ENCODE results near the gene GPER1.
"Not testable (repeated sequence)": the region's sequence is repeated elsewhere in the genome, so short reads cannot be mapped to it uniquely, and the experiment has no call there.

The GPER1 gene

DNA sequence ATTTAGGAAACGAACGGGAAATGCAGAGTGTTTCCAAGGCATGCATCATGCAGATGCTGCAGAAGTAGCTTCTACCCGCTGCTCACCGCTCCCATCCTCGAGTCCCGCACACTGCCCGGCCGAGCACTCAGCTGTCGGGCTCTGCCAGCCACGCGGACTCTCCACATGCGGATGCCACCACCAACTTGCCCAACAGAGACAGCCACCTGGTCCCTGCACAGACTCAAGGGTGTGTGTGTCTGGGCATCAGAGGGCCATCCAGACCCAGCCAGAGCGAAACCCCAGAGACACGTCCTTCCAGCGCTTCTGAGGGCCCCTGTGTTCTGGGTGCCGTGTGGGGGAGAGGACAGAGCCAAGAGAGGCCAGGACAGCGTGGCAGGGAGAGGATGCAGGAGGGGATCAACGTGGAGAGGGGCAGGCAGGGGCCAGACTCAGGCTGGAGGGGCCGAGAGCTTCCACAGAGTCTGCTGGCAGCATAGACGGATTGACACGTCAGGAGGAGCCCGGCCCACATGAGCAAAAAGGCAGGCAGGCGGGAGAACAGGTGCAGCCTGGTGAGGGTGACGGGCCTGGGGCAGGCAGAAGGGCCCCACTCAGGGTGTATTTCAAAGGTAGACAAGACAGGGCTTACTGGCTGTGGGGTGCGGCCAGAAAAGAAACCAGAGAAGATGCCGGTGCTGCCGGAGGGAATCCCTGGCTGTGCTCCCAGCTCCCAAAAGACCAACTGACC, 18.3 kb downstream of the GPER1 start:
- FAIRE-seq = no peak

DNA sequence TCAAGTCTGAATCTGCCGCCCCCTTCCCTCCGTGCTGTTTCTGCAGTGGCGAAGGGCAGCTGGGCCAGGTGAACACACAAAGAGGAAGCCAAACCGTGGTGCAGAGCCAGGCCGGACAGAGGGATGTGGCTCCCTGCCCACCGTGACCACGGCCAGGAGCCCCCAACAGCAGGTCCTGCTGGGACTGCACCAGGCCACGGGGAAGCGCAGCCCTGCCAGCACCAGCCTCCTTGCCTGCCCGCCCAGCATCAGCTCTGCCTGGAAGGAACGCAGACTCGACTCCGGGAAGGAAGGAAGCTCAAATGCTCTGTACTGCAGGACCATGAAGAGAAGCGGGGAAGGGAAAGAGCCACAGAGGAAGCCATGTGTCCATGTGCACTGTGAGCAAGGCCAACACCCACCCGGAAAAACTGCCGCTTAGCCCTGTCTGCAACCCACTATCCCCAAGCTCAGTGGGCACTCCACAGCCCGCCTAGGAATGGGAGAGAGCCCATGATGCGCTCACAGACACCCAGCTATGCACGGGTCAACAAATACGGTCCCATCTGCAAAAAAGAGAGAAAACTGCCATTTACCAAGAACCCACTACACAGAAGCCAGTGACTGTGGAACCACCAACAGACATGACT, 19.0 kb downstream of the GPER1 start:
- no peak for FAIRE-seq

DNA sequence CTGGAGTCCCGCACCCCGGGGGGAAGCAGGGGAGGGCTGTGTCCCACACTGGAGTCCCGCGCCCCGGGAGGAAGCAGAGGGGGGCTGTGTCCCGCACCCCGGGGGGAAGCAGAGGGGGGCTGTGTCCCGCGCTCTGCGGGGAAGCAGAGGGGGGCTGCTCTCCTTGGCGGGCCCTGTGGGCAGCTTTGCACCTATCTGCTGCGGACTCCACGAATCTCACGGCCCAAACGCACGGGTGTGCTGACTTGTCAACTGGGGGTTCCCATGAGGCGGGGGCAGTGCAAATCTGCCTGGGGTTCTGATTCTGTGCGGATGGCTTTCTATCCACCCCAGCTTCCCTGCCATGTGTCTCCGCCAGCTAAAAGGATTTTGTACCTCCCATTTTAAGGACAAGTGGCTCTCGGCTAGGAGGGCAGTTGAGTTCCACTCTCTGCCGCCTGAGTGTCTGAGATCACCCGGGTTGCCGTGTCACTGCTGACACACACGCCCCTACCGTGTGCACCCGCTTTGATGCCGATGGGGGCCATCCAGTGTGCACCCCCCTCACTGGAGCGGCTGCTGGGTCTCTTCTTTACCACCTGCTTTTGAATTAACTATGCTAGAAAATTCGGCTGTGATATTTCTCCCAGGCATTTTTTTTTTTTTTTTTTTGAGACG, 20.5 kb downstream of the GPER1 start:
- no peak for FAIRE-seq

DNA sequence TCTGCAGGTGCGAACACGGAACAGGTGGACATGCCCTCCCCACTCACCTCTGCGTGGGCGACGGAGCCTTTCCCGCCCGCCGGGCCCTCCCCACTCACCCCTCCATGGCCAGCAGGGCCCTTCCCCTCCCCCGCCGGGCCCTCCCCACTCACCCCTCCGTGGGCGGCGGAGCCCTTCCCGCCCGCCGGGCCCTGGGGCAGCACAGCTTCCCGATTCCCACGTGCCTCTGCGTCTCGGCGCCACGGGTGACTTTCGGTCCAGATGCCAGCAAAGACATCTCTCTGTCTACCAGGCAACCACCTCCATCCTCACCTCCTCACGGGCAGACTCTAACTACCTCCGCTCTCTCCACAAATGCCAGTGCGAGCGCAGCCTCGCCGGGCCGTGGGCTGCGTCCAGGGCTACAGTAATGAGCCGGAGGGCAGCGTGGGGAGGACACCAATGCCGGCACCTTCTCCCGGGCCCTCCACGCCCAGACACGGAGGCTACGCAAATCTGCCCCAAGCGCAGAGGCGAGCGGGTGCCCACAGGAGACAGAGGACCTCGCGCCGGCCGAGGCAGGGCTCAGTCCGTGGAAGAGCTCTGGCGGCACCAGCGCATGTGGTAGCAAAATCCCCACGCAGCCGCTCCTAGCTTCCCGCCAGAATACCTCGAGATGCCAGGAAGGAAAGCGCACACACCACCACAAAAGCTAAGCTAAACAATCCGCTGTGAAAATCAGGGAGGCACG, 21.8 kb downstream of the GPER1 start:
- FAIRE-seq = no peak

DNA sequence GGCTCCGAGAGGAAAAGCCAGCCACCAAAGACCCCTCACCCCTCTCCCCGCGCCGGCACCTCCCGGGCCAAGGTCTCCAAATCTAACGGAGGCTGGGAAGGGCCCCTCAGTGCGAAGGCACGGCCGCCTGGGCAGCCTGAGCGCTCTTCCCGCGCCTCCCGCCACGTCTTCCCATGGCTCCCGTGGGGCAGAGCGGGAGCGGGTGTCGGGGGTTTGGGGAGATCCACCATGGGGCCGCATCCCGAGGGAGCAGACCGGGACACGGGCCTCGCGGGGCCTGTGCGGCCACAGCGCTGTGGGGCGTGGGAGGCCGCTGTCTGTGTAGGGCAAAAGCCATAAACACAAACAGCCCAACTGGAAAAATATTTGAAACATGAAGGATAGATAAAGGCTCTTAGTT, 22.4 kb downstream of the GPER1 start:
- FAIRE-seq = no peak

DNA sequence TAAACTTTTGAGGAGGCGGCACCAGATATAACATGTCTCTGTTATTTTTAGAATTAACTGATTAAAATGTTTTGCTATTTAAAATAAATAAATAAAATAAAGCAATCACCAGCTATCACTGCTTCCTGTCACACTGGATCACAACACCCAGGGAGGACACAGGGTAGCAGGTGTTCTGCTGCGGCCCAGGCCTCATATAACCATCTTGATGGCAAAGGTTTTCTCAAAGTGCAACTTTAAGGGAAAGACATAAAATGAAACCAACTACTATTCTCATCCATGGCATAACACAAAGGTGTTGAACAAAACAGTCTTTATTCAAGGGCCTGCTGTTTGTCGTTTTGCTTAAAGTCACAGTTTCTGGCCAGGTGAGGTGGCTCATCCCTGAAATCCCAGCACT, 23.2 kb downstream of the GPER1 start:
- FAIRE-seq = no peak

DNA sequence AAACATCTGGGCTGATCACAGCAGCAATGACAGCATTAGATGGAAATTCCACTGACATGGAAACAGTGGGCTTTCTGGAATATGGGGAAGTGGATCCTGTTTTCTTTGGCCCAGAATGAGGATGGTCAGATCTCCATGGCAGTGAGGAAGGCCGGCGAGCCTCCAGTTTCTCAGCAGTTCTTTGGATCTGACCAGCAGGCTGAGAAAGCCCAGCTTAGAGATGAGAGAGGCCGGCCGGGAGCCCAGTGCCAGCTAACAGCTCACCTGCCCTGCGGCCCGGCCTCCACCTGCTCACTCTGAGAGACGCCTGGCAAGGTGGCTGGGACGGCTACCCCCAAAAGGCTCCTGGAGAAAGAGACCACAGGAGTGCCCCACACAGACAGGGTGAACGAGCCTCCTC, 24.2 kb downstream of the GPER1 start:
- FAIRE-seq = no peak

DNA sequence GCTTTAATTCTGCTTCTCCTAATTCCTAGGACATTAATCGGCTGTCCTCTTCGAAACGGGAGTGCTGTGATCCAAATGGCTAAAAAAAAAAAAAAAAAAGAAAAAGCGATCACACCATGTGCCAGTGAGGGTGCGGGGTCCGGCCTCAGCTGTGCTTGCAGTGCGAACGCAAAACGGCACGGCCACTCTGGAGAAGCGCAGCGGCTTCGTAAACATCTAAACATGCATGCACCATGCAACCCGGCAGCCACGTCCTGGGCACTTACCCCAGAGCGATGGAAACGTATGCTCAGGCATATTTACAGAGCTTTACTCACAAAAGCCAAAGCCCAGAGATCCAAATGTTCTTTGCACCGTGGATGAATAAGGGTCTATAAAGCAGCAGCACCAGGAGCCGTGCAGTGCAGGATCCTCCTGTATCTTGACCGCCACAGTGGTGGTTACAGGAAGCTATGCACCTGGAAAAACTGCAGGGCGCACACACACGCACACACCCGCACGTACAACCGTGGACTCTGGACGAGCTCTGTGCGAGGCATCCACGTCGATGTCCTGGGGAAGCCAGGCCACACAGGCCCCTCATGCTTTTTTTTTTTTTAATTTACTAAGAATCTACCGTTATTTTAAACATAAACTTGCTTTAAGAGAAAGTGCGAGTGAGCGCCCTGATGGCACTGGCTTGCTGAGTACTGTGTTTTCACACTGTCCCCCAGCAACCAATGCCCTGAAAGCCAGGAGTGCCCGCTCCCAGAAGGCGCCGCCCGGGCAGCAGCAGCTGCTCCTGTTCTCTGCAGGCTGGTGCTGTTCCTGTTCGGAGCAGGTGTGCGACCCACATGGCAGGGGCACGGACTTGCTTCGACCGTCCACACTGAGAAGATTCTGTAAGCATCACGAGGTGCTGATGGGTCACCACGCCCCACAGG, 25.0 kb downstream of the GPER1 start:
- no peak for FAIRE-seq

DNA sequence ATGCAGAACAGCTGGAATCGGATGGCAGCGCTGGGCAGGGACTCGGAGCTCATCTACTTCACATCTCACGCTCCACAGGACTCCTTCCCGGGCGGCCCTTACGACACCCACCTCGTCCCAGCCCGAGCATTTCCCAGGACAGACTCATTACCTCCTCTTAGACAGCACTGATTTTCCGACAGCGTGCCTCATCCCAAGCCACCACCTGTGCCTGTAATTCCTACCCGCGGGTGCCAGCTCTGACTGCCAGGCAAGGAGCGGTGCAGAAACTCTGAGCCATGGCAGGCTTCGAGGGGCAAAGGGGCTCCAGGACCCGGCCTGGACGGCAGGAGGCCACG, 25.6 kb downstream of the GPER1 start:
- no peak for FAIRE-seq

DNA sequence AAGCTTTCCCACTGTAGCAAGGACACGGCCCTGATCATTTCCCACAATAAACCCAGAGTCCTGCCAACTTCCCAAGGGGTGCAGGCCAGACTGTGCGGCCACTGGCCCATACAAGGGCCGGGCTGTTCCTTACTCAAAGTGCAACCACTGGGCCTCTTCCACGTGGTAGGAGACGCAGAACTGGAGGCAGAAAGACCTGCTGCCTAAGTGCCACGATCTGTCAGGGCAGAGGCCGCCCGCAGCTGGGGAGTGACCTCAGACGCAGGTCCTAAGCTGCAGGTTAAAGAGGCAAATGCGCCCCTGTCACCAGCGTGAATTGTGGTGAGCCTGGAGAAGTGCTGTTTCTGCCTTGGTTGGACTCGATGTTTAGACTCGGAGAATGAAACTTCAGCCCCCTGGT, 26.2 kb downstream of the GPER1 start:
- FAIRE-seq = no peak

DNA sequence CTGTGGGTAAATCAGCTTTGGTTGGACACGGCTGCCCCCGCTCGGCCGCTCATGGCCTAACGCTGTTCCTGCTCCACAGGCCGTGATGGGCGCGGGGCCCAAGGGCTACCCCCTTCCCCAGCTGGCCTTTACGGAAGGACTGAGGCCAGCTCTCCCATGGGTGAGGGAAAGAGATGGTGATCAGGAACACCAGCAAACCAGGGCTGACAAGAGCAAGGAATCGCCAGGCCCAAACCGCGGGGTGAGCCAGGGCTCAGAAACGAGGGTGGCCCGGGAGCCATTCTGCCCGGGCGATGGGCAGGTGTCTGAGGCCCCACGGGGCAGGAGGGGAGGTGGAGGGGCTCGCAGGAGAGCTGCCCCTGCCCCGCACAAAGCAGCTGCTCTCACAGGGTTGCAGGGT, 26.6 kb downstream of the GPER1 start:
- no peak for FAIRE-seq

DNA sequence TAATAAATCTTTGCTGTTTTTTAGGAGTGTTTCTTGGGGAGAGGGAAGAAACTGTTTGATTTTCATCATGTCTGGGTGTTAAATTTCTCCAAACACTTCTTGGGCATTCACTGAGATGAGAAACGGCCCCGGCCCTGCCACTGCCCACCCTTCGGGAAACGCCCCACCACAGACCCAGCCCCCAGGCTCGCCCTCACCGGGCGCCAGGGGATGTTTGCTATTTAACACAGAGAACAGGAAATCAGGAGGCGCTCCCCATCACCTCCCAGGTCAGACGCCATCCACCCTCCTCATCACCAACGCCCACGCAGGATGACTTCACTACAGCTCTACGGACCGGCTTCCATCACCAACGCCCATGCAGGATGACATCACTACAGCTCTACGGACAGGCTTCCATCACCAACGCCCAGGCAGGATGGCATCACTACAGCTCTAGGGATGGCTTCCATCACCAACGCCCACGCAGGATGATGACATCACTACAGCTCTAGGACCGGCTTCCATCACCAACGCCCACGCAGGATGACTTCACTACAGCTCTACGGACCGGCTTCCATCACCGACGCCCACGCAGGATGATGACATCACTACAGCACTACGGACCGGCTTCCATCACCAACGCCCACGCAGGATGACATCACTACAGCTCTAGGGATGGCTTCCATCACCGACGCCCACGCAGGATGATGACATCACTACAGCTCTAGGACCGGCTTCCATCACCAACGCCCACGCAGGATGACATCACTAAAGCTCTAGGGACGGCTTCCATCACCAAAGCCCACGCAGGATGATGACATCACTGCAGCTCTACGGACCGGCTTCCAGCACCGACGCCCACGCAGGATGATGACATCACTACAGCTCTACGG, 27.5 kb downstream of the GPER1 start:
- FAIRE-seq = not testable (repeated sequence)

DNA sequence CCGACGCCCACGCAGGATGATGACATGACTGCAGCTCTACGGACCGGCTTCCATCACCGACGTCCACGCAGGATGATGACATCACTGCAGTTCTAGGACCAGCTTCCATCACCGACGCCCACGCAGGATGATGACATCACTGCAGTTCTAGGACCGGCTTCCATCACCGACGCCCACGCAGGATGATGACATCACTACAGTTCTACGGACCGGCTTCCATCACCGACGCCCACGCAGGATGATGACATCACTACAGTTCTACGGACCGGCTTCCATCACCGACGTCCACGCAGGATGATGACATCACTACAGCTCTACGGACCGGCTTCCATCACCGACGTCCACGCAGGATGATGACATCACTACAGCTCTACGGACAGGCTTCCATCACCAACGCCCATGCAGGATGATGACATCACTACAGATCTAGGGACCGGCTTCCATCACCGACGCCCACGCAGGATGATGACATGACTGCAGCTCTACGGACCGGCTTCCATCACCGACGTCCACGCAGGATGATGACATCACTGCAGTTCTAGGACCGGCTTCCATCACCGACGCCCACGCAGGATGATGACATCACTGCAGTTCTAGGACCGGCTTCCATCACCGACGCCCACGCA, 28.6 kb downstream of the GPER1 start:
- not testable (repeated sequence) for FAIRE-seq

DNA sequence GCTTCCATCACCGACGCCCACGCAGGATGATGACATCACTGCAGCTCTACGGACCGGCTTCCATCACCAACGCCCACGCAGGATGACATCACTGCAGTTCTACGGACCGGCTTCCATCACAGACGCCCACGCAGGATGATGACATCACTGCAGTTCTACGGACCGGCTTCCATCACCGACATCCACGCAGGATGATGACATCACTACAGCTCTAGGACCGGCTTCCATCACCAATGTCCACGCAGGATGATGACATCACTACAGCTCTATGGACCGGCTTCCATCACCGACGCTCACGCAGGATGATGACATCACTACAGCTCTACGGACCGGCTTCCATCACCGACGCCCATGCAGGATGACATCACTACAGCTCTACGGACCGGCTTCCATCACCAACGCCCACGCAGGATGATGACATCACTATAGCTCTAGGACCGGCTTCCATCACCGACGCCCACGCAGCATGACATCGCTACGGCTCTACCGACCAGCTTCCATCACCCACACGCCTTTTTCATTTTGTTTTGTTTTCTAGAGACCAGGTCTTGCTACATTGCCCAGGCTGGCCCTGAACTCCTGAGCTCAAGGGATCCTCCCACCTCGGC, 29.5 kb downstream of the GPER1 start:
- FAIRE-seq = no peak

DNA sequence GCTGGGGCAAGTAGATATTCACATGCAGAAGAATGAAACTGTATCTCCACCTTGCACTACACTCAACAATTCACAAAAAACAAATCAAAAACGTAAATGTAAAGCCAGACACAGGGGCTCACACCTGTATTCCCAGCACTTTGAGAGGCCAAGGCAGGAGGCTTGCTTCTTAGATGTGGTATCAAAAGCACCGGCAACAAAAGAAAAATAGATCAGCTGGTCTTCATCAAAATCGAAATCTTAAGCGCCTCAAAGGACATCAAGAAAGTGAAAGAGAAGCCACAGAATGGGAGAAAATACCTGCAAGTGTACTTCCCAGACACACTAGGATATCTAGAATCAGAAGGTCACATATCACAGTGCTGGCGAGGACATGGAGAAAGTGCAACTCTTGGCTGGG, 31.3 kb downstream of the GPER1 start:
- FAIRE-seq = no peak

DNA sequence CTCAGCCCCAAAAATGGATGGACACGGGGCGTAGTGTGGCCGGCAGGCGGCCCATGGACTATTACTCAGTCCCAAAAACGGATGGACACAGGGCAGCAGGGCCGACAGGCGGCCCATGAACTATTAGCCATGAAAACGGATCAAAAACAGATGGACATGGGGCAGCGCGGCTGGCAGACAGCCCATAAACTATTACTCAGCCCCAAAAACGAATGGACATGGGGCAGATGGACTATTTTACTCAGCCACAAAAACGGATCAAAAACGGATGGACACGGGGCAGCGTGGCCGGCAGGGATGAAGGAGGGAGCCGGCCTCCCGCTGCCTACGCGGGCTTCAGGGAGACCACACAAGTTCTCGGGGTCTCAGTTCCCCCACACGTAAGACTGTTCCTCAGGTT, 32.9 kb downstream of the GPER1 start:
- FAIRE-seq = no peak

DNA sequence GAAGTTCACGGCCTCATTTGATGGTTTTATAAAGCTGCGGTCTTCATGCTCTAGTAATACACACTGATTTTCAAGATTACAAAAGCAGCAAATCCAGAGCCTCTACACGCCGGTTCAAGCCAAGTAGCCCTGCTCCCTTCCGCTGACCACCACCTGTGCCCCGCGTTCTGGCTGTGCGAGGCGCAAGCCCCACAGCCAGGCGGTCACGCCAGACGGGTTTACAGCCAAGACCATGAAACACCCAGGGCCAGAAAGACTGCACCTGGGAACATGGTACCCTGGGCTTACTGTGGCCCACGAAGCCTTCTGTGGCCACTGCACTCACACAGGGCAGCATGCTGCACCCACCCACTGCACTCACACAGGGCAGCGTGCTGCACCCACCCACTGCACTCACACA, 33.6 kb downstream of the GPER1 start:
- FAIRE-seq = no peak

DNA sequence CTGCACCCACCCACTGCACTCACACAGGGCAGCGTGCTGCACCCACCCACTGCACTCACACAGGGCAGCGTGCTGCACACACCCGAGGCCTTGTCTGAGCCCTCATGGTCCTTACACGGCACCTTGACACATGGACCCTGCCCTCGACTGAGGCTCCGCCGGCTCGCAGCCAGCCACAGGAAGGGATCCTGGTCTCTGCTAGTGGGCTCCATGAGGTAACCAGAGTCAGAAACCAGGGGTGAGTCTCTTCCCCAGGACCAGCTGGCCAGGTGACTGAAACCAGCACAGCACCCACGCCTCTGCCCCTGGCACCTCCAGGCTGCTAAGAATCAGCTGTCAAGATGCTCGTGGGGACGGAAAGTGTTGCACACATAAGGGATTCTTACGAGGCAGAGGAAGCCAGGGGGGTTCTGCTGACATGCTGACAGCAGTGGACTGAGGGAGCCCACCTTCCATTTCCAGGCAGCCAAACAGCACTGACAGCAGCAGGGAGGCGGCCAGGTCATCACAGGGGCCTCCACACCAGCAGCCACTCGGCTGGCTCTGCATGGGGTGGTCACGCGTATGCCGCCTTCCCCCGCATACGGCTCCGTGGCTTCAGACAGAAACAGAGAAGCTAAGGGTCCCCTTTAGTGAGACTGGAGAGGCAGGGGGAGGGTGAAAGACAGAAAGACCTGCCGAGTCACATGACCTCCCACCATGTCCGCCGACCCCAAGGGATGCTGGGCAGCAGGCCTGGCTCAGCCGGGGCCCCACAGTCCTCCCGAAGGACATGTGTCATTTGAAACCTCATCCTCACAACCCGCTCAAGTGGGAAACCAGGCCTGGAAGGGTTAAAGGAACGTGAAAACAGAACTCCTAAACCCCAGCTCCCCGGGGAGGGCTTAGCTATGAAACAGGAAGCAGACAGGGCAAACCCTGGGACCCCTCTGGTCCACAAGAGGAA, 34.2 kb downstream of the GPER1 start:
- no peak for FAIRE-seq

DNA sequence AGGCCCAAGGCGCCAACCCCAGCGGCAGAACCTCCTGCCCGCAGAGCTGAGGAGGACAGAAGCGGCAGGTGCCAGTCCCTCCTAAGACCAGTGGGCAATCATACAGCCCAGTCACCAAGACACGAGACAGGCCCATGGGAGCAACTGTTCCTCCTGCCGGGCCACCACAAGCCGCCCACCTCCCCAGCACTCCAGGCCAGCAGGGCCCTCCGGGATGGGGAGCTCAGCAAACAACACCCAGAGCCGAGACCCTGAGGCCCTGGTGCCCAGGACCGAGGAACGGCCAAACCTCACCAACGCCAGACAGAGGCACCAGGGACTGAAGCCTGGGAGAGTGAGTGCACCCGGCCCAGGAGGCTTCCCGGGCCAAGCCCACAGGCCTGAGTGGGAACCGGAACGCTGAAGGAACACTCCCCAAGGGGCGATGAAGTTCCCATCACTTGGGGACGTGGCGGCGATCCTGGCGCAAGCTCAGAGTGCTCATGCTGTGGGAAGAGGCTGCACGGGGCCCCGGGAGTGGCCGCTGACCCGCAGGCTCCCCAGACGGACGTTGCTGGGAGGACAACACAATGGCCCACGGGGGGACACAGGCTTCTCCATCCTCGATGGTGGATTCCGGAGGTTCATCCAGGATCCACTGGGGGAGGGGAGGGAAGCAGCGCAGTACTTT, 35.1 kb downstream of the GPER1 start:
- FAIRE-seq = no peak

All from colon (tissue), 2 donors.